Esophagus squamous epithelium (tissue), 4 donors: Measurements from ENCODE around the gene TDRD12.

Experiments
- POLR2A ChIP-seq, 4 donors: fragments of 450-650 bp; IDR thresholded peaks; one replicate each; pipeline ENCODE4 v1.6.1; 2017; ENCODE audit warnings: antibody characterized with exemption in 4 of 4, mild to moderate bottlenecking in 4 of 4, moderate library complexity in 3 of 4
- TF ChIP-seq, protein P1 (sequence below), 6 experiments: fragments of 450-650 bp in 4 of 6; fragments of 200-600 bp in 2 of 6; sonication (generic) in 2 of 6; IDR thresholded peaks; one replicate each; pipeline ENCODE4 v1.5.1; 2016 to 2019; ENCODE audit warnings: antibody characterized with exemption in 6 of 6, mild to moderate bottlenecking in 4 of 6, moderate library complexity in 4 of 6

DNA sequence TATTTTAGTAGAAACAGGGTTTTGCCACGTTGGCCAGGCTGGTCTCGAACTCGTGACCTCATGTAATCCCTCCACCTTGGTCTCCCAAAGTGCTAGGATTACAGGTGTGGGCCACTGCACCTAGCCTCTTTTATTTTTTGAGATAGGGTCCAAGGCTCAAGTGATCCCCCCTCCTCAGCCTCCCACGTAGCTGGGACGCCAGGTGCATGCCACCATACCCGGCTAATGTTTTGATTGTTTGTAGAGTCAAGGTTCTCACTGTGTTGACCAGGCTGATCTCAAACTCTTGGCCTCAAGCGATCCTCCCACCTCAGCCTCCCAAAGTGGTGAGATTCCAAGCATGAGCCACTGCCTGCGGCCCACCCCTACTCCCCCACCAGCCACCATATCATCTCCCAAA, 143.7 kb downstream of the TDRD12 start:
- TF ChIP-seq, protein P1, sequence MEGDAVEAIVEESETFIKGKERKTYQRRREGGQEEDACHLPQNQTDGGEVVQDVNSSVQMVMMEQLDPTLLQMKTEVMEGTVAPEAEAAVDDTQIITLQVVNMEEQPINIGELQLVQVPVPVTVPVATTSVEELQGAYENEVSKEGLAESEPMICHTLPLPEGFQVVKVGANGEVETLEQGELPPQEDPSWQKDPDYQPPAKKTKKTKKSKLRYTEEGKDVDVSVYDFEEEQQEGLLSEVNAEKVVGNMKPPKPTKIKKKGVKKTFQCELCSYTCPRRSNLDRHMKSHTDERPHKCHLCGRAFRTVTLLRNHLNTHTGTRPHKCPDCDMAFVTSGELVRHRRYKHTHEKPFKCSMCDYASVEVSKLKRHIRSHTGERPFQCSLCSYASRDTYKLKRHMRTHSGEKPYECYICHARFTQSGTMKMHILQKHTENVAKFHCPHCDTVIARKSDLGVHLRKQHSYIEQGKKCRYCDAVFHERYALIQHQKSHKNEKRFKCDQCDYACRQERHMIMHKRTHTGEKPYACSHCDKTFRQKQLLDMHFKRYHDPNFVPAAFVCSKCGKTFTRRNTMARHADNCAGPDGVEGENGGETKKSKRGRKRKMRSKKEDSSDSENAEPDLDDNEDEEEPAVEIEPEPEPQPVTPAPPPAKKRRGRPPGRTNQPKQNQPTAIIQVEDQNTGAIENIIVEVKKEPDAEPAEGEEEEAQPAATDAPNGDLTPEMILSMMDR (IDR thresholded peaks at IDR 0.05), result no peak
- no peak for TF ChIP-seq POLR2A (IDR thresholded peaks at IDR 0.05)
